ENCODE results near the gene KCNMA1. TPM values are rescaled to one million over a fixed set of nuclear protein-coding genes. Genes with fewer than 3 reads are reported as not detected.

KCNMA1 gene
- total and polyA plus RNA-seq, 10 of the 15 experiments (the other 5 are each of a cell fraction or from before 2014, with no cell fraction given), result 8.5 to 77.0 (median 21.3) TPM

DNA sequence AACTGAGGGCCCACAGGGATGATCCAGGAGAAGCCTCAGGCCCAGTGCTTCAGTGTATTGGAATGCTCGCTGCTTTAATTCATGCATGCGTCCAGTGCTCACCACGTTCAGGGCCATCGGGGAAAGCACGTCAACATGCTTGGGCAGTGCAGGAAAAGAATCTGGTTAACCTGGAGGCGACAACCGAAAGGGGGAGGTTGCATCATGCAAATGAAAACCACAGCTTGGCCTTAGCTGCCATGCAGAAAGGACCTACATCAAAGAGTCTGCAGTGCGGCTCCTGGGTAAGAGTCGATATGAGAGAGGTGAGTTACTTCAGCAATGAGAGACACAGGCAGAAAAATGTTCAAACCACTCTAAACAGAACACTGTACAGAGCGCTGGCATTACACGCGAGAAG lies 440.1 kb downstream of the KCNMA1 start (continued):
- TF ChIP-seq EP300 (IDR thresholded peaks at IDR 0.05; ENCODE audit: borderline replicate concordance in 1 of 2, control insufficient read depth in 1 of 2, low read depth in 2 of 2, low read length in 2 of 2) (peak in 1 of 2 experiments; percentile 45; a peak in 1 of 4 replicates), SREBF2 (IDR thresholded peaks at IDR 0.05; ENCODE audit: low read length) (no peak), IKZF2 (IDR thresholded peaks at IDR 0.05) (peak; percentile 50 to 62; a peak in 2 of 4 replicates), NBN (IDR thresholded peaks at IDR 0.05) (0 out of 2 replicates have a peak, but pooled peaks have one; percentile 32), RELA (IDR thresholded peaks at IDR 0.05; ENCODE audit: borderline replicate concordance, partially characterized antibody) (peak; percentile 52), ZNF384 (IDR thresholded peaks at IDR 0.05; ENCODE audit: borderline replicate concordance, low read depth, low read length) (no peak), NR2F1 (conservative IDR thresholded peaks at IDR 0.05) (peak; percentile 69; the same call in 1 of the 2 replicates), ZBED1 (IDR thresholded peaks at IDR 0.05; ENCODE audit: borderline replicate concordance) (no peak)
- TF ChIP-seq, protein P1, sequence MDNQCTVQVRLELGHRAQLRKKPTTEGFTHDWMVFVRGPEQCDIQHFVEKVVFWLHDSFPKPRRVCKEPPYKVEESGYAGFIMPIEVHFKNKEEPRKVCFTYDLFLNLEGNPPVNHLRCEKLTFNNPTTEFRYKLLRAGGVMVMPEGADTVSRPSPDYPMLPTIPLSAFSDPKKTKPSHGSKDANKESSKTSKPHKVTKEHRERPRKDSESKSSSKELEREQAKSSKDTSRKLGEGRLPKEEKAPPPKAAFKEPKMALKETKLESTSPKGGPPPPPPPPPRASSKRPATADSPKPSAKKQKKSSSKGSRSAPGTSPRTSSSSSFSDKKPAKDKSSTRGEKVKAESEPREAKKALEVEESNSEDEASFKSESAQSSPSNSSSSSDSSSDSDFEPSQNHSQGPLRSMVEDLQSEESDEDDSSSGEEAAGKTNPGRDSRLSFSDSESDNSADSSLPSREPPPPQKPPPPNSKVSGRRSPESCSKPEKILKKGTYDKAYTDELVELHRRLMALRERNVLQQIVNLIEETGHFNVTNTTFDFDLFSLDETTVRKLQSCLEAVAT (IDR thresholded peaks at IDR 0.05), result 0 out of 2 replicates have a peak, but pooled peaks have one; percentile 37

DNA sequence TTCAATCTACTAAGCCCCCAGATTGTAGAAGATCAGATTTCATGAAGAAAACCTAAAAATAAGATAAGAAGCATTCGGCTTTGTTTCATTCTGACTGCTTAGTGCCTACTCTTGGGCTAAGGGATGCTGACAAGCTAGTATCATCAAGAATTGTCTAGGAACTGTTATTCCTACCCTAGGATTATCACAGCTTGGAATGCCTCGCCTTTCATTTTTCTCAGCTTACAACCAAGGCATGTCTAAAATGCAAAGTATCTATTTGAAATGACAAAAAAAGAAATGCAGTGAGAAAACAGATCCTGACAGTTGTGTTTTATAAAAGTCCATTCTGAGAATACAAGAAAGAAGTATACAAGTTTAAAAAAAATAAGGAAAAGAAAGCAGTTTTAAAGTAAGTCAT lies 441.0 kb downstream of the KCNMA1 start:
- no TSS peak for BruUV-seq (replicated peaks)
- ChIA-PET CTCF (interaction anchor here (0.9 to 4.8 kb wide), 5 partner anchors 10 to 515 kb away, joined by 3 to 18 read pairs (median 5); no protein-coding TSS in a partner anchor), RAD21 (ENCODE audit: unreplicated experiment) (interaction anchor here (0.9 to 3.0 kb wide), 2 partner anchors 47 to 57 kb away, joined by 3 to 15 read pairs; no protein-coding TSS in a partner anchor), SMC1A (ENCODE audit: uncharacterized antibody, unreplicated experiment) (interaction anchor here (0.7 to 1.8 kb wide), 10 partner anchors 11 to 516 kb away, joined by 3 to 4 read pairs (median 3); no protein-coding TSS in a partner anchor), POLR2A (no interaction called here)
- intact Hi-C loops (cut with micrococcal nuclease; ENCODE audit: unreplicated experiment) (no loop called here), in situ Hi-C loops (cut with MboI) (no loop called here)
- no peaks in the 10 kb centered on the region for H4K20me1 ChIP-seq (ENCODE audit: control insufficient read depth, insufficient read depth)
- H3K9ac ChIP-seq (ENCODE audit: control insufficient read depth, insufficient read depth, low read length), result no peak overlapping the region
- H3K4me2 ChIP-seq (ENCODE audit: control insufficient read depth, insufficient read depth), result no peak overlapping the region
- peaks cover 0 to 2% of the 10 kb centered on the region in 2 experiments; a peak in 1 of 4 replicates for H3K27me3 ChIP-seq (replicated peaks in 1 of 2; ENCODE audit: control insufficient read depth in 2 of 2, insufficient read depth in 2 of 2, low read length in 1 of 2)
- no peak overlapping the region for H3K4me3 ChIP-seq
- no peaks in the 10 kb centered on the region; the same call in 1 of the 2 replicates for H3K4me1 ChIP-seq (ENCODE audit: control insufficient read depth, insufficient read depth, low read length)
- FAIRE-seq (no peak), DNase-seq (ENCODE audit: low read depth, low spot score) (no peak), ATAC-seq (no peak)
- H3K79me2 ChIP-seq (ENCODE audit: control insufficient read depth, insufficient read depth, low read length), result no peaks in the 10 kb centered on the region
- H2AFZ ChIP-seq (ENCODE audit: control insufficient read depth, low read depth, low read length), result no peak overlapping the region
- WGBS (ENCODE audit: insufficient coverage, insufficient replicate concordance, low lambda C conversion rate, missing lambda C conversion rate), result 45% methylated on average over 2 of the region's 2 CpGs
- H3K27ac ChIP-seq (ENCODE audit: control insufficient read depth, insufficient read depth), result no peak overlapping the region
- H3K9me3 ChIP-seq (replicated peaks; ENCODE audit: control insufficient read depth, insufficient read depth, low read length), result no peaks in the 10 kb centered on the region
- H3K36me3 ChIP-seq (ENCODE audit: control insufficient read depth in 2 of 2, insufficient read depth in 2 of 2, low read length in 1 of 2), result no peaks in the 10 kb centered on the region
- TF ChIP-seq HDGF (IDR thresholded peaks at IDR 0.05) (no peak), SMAD1 (IDR thresholded peaks at IDR 0.05; ENCODE audit: low read depth, partially characterized antibody) (no peak), CHD1 (IDR thresholded peaks at IDR 0.05; ENCODE audit: low read depth, low read length) (no peak), RFX5 (IDR thresholded peaks at IDR 0.05; ENCODE audit: low read depth, low read length) (no peak), ESRRA (IDR thresholded peaks at IDR 0.05; ENCODE audit: low read length) (no peak), POLR2AphosphoS5 (IDR thresholded peaks at IDR 0.05; ENCODE audit: low read length) (no peak), BRCA1 (IDR thresholded peaks at IDR 0.05; ENCODE audit: low read depth, low read length) (no peak), MTA2 (IDR thresholded peaks at IDR 0.05; ENCODE audit: low read depth) (no peak), SMAD5 (IDR thresholded peaks at IDR 0.05; ENCODE audit: low read depth) (no peak), ZZZ3 (IDR thresholded peaks at IDR 0.05; ENCODE audit: control insufficient read depth, insufficient read length, low read depth) (no peak), GABPA (IDR thresholded peaks at IDR 0.05; ENCODE audit: low read depth) (no peak), CBFB (IDR thresholded peaks at IDR 0.05; ENCODE audit: low read depth) (no peak), EGR1 (IDR thresholded peaks at IDR 0.05; ENCODE audit: borderline replicate concordance in 1 of 2, low read depth in 2 of 2, low read length in 2 of 2) (no peak), CBX5 (IDR thresholded peaks at IDR 0.05; ENCODE audit: low read depth) (no peak)
